ENCODE data around the gene KCNA3.

KCNA3 gene

GRCh38 chr1:110633646-110634030, 41.1 kb downstream of the KCNA3 start:
- no peak for TF ChIP-seq ZFX (IDR thresholded peaks at IDR 0.05; ENCODE audit: borderline replicate concordance)
- H3K27ac ChIP-seq = no peak overlapping the region

- TF ChIP-seq CTCF (IDR thresholded peaks at IDR 0.05) = no peak
- no peak for TF ChIP-seq ZFX (IDR thresholded peaks at IDR 0.05; ENCODE audit: borderline replicate concordance)
- no peak overlapping the region for H3K27ac ChIP-seq
Measured at GRCh38 chr1:110631836-110632620, 42.7 kb downstream of the KCNA3 start.

- TF ChIP-seq ZFX (IDR thresholded peaks at IDR 0.05; ENCODE audit: borderline replicate concordance) (no peak), CTCF (IDR thresholded peaks at IDR 0.05) (peak; percentile 89)
- H3K27ac ChIP-seq = no peak overlapping the region
Measured at GRCh38 chr1:110630839-110631663, 43.7 kb downstream of the KCNA3 start.

GRCh38 chr1:110628323-110629105, 46.2 kb downstream of the KCNA3 start:
- no peak for TF ChIP-seq CTCF (IDR thresholded peaks at IDR 0.05)
- TF ChIP-seq ZFX (IDR thresholded peaks at IDR 0.05; ENCODE audit: borderline replicate concordance) = no peak
- no peak overlapping the region for H3K27ac ChIP-seq

- TF ChIP-seq CTCF (IDR thresholded peaks at IDR 0.05) (no peak), ZFX (IDR thresholded peaks at IDR 0.05; ENCODE audit: borderline replicate concordance) (no peak)
Measured at GRCh38 chr1:110627764-110628163, 47.0 kb downstream of the KCNA3 start.

GRCh38 chr1:110626889-110627288, 47.9 kb downstream of the KCNA3 start:
- no peak for TF ChIP-seq CTCF (IDR thresholded peaks at IDR 0.05)
- TF ChIP-seq ZFX (IDR thresholded peaks at IDR 0.05; ENCODE audit: borderline replicate concordance) = no peak
- no peak overlapping the region for H3K27ac ChIP-seq

More at GRCh38 chr1:110627764-110628163, 47.0 kb downstream of the KCNA3 start:
- no peak overlapping the region for H3K27ac ChIP-seq

Data from 22Rv1 (cell line).